NCI-H510A (cell line): ENCODE measurements around the gene TSFM.
"Not testable (repeated sequence)": the region's sequence is repeated elsewhere in the genome, so short reads cannot be mapped to it uniquely, and the experiment has no call there.

ENCODE experiments used
- DNase-seq: peaks from one replicate; lab custom pipeline; 2025; lab: John Stamatoyannopoulos, UW

The TSFM gene

DNA sequence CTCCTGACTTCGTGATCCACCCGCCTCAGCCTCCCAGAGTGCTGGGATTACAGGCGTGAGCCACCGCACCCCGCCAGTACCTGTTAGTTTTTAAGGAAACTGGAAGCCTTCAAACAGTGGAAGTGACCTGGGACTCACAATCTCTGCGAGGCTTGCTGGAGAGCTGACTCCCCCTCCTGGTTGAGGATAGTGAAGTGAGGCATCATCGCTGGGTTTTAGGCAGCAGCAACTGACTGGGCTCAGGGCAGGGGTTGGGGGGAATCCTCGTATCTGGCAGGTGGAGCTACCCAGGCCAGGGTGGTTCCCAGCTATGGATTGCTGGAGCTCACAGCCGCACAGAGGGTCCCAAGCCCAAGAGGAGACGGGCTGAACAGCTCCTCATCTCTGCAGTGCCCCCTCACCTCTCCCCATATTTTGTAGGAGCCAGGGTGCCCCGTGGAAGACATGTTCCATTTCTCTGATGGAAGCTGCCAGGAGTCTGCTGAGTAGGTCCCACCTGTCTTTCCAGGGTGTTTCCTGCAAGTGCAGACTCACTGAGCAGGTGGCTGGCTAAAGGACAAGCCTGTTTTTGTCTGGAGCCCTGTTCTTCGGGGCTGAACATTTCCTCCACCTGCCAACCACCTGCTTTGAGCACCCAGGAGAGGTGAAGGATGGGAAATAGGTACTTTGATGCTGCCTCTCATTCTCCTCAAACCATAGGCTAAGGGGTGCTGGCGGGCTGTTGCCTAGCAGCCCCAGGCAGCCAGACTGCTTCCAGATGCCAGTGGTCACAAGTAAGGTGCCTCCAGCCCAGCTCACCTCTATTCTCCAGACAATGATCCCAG is 32.8 kb downstream of the TSFM start:
- DNase-seq: peak; percentile 95

DNA sequence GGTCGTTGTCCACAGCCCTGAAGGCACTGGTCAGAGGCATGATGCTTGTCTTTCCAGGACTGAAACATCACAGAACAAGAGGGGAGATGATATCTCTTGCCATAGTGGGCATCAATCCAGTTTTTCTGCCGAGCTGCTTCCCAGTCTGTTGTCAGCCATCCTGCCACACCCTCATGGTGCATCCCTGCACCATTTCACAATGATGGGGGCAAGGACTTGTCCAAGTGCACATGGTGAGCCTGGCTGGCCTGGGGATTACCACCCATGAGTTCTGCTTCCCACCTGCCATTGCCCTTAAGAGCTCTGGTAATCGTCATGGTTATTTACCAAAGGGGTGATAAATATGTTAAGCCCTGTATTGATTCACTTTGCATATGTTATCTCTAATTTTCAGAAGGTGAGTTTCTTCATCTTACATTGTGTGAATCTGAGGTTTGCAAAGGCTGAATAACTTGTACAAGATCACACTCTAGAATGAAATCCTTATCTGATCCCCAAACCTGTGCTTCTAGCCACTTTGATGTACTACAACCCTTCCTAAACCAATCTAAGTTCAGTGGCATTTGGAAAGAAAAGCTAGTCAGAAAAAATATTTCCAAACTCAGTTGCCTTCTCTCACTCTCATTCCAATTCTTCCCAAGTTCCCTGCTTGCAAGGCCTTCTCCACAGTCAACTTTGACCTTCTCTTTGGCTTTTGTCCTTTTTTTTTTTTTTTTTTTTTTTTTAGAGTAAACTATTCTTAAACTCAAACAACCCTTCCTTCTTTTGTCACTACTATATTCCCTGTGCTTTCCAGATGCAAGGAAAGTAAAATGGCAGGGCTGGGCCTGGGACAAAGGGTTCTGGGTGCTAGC is 33.6 kb downstream of the TSFM start:
- DNase-seq: peak; percentile 37

DNA sequence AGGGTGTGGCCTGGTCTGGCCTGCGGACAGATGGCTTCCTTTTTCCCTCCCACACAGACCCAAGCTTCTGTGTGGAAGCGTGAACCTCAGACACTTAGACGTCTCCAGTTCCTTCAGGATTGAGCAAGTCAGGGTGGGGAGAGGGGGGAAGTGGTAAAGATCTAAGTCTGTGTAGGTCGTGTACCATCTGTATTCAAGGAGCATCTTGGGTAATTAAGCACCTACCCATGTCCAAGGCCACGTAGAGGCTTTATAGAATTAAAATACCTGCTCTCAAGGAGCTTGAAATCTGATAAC is 34.2 kb downstream of the TSFM start:
- DNase-seq: no peak

DNA sequence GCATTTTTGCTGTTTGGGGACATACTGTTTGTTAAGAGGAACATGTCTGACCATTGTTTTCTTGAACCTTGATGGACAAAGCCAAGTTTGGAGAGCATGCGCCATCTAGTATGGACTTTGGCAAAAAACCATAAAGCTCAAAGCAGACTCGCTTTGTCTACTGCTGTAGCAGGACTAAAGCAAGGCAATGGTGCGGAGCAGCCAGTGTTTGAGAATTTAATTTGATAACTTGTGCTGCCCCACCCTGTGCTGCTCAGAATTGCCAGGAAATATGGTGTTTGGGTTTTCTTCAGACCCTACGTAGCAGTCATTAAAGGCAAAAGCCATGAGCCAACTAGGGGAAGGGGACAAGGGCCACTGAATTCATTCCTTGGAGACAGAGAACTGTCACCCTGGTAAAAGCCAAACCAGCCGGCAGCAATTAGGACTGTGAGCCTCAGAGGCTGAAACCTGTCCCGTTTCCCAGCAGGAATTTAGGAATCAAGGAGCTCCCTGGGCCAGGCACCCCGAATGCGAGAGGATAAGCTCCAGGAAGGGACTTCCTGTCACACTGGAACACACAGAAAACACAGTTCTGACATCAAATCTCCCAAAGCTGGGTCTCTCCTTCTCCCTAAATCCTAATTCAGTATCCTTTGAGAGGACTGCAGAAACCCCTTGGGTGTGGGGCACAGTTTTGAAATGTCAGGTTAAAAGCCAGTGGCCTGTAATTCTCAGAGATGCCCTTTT is 34.8 kb downstream of the TSFM start:
- no peak for DNase-seq

DNA sequence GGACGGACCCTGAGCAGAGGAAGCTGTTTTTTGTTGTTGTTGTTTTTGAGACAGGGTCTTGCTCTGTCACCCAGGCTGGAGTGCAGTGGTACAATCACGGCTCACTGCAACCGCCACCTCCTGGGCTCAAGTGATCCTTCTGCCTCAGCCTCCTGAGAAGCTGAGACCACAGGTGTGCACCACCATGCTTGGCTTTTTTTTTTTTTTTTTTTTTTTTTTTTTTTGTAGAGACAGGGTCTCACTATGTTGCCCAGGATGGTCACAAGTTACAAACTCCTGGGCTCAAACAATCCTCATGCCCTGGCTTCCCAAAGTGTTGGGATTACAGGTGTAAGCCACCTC is 35.4 kb downstream of the TSFM start:
- DNase-seq: not testable (repeated sequence)

DNA sequence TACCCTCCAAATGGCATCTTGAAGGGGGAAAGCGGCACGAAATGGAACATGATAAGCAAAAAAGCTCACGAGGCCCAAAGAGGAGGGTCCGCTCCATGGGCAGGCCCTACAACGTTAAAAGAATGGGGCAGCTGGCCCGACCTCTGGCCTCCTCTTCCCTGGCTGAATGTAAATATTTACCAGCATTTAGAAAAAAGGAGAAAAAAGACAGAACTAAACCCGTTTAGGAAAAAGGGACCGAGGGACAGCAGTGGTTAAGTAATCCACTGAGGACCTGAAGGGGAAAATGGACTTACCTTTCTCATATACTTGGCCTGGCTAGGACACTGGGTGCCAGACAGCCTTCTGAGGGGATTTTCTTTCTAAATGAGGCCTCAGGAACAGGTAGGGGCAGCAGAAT is 37.5 kb downstream of the TSFM start:
- not testable (repeated sequence) for DNase-seq

DNA sequence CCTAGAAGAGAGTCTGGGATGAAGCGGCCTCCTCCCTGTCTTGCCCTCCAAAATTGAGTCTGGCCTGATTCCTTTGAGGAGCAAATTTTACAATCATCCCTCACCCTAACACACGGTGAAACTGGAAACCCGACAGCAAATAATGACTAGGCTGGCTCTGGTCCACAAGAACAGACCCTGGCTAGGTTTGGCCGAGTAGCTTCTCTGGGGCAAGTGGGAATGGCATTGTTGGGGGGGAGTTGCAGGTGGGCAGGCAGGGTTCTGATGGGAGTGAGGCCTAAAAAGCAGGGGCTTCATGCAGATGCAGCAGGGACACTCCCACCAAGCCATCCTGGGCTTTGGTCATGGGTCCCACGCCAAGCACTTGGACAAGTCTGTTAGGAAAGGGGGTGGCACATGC is 38.4 kb downstream of the TSFM start:
- DNase-seq: not testable (repeated sequence)

DNA sequence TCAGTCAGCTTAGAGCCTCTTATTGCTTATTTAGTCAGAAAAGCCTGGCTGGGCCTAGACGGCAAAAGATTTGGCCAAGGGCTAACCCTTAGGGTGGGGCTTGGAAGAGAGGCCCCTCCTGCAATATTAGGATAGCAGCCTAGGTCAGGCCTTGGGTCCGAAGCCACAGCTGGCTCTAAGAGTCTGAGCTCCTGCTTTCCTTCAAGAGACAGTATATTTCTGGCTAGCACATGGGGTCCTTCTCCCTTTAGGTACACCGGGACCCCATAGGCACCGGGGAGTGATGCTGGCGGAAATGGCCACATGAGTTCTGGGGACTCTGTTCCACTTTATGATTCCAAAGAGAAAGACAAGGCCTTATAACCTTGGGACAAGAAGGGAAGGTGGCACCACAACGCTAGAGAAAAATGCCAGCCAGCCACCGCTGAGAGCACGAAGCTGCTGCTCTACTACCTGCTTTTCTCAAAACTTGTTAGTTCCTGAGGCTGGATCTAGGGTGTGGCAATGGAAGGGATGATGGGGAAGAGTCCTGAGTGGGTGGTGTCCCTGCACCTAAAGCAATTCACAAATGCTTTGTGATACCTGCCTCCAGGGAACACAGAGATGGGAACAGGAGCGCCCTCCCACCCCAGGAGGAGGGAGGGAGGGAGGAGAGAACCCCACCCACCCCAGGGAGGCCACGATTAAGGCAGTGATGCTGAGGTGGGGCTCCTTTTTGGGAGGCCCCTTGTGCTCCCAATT is 39.1 kb downstream of the TSFM start:
- no peak for DNase-seq

DNA sequence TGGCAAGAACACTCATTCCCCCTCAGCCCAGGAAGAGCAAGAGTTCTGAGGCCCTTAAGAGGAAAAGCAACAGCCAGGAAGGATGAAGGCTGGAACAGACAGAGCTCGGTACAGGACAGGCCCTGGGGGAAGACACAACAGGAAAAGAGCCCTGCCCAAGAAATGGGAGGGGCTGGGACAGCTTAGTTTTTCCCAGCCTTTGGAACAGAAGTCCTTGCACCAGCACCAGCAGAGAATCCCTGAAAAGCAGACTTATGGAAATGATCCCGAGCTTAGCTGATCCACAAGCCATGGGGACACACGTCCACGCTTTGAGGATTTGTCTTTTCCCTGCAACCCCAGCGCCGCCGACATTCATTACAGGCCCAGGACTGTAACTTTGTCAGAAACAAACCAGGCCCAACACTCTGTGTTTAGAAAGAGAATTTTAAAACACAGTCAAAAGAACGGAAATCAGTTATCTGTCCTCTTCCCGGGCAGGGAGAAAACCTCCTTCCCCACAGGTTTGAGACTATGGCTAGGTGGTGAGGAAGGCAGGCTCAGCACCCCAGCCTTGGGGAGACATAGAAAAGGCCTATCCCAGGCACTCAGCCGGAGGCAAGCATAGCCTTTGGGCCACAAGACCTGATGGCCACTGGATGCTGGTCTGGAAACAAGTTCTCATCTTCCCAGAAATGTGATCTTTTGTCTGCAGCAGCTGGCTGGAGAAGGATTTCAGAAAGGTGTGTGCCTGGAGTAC is 40.0 kb downstream of the TSFM start:
- no peak for DNase-seq

DNA sequence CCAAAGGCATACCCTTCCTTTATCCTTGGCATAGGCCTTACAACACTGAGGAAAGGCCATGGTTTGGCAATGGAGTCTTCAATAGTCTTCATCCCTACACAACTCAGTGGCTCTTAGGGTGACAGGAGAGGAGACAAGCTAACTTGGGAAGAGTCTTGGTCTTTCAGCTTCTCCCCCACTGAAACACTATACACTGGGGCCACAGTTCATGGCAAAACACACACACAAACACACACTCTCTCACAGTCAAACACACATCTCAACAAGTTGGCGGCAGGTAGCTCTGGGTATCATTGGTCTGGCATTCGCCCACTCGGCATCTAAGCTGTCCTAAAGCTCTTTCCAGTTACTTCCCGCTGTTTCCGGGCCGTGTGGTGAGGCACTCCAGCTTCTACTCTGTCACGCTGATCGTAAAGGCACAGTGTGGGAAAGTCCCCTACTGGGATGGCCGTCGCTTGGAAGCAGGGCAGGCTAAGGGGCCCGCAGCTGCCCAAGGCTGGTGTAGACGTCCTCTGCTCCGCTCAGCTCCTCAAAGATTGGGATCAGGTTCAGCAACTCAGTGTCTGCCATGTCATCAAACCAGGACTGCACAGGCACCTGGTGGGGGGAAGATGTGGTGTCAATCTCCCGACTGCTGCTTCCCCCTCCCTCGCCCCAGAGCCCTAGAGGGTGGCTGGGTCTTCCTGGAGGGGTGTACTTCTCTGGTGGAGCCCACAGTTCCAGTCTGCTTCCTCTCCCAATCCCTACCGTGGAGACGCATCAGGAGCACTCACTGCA is 40.7 kb downstream of the TSFM start:
- DNase-seq: no peak

DNA sequence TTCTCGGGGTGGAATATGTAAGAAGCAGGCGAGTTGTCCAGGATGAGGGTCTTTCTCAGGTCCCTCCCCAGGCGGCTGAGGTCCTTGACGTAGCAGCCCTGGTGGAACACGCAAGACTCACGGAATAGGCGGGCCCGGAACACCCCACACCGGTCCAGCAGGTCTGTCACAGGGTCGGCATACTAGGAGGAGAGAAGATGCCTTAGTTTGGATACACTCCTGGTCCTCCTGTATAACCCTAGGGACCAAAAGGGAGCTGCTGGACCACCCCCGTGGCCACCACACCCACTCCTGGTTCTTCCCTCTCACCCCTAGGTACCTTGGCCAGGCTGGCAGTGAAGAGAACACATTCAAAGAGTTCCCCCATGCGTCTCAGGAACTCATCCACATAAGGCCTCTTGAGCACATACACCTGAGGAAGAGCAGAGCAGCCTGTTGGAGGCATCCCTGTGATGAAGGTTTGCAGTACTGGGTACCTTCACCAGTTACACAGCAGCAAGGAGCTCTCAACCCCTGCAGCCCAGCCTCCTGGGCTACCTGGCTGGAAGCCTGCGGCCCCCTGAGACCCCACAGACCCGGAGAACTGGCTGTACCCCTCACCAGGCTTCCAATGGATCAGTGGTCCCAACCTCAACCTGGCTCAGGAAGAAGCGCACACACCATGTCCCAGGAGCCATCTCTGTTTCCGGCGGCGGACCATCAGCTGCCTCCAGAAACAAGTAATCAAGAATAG is 41.5 kb downstream of the TSFM start:
- DNase-seq: no peak

DNA sequence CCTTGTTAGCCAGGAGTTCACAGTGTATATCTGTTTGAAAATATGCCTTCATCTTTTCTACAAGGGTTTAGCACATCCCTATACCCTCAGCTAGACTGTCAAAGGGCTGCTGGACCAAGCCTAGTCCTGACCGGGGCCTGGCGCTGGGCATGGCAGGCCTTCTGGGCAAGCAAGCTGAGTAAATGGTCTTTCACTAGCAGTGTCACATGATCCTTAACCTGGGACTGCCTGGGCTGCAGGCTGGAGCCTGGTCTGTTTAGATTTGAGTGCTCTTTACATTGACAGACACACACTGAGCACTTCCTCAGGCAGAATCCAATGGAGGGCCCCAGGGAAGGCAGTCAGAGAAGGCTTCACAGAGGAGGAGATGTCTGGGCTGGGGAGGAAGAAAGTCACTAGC is 42.9 kb downstream of the TSFM start:
- no peak for DNase-seq

DNA sequence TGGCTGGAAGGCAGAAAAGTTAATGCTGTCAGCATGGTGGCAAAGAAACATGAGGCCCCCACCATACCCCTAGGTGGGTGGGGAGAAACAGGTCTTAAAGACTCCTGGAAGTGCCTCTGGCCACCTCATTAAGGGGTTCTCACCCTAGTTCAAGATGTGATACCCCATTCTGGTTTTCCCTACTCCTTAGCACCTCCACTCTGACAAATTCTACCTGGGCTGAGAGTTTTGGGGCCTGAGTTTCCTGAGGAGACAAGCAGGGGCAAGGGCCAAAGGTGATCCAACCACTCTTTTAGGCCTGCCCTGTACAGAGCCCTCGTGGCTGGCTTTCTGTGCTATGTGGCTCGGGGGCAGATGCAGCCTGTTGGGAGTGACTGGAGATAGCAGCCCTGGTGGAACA is 43.8 kb downstream of the TSFM start:
- no peak for DNase-seq

DNA sequence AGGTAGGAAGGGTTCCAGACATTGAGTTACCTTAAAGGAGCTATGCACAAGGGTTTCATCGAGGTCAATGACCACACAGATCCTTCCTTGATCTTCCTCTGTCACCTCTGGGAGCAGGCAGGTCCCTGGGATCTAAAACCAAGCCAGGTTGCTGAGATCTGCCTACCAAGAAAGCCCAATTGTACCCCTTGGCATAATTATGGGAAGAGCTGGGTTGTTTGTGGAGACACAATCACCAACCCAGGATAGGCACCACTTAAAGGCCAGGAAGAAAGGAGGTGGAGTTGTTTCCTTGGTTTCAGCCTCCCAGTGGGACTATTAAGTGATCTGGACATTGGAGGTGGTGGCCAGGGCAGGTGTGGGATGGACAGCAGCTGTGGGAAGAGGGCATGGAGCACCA is 44.4 kb downstream of the TSFM start:
- DNase-seq: no peak

DNA sequence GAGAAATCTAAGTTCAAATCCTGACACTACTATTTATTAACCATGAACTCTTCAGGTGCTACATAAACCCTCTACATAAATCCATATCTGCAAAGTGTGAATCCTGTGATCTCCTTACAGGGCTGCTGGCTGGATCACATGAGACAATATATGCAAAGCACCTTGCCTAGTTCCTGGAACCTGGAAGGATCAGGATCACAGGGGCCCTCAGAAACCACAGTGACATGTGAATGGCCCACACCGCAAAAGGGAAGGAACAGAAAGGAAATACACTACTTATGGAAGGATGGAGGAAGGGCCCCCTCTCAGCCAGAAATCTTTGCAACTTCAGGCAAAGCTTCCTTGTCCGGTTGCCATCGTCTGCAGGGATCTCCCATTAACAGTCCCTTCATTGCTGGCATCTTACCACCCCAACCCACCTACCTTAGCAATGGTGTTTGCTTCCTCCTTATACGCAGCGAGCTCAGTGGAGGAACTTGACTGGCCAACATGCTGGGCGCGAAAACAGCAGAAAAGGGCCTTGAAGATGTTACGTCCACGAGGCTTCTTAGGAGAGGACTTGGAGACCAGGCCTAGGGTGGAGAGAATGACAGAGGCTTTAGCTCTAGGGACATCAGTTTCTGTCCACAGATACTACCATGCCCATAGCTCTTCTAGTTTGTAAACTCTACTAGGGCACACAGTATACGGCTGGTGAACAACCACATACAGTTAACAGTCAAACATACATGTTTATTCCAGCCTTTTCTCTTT is 46.6 kb downstream of the TSFM start:
- no peak for DNase-seq

DNA sequence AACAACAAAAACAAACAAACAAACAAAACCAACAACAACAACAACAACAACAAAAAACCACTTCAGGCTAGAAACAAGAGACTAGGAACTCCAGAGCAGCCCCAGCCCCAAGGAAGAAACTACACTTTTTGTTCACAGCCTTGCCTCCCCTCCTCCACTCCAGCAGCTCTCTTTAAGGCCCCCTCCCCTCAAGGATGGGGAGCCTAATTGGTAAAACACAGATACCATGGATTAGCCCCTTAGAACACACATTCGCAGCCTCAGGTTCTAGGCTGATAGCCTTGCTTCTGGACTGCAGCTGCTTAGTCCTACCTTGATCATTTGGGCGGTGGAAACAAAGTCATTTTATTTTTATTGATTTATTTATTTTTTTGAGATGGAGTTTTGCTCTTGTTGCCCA is 47.8 kb downstream of the TSFM start:
- DNase-seq: no peak

DNA sequence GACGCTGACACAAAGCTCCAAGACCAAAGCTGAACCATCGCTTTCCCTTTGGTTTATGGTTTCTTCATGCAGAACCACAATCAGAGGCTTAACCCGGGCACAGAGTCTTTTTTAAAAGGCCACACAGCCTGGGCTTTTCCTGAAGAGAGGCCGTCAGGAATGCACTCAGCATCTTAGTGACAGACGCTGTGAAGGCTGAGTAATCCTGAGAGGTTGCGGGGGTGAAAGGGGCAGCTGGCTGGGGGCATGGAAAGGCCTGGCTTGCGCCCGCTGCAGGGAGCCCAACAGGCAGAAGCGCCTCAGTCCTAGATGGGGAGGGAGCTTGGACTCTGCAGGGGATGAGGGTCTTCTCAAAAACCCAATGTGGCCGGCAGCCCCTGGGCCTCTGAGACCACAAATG is 50.4 kb downstream of the TSFM start:
- no peak for DNase-seq

DNA sequence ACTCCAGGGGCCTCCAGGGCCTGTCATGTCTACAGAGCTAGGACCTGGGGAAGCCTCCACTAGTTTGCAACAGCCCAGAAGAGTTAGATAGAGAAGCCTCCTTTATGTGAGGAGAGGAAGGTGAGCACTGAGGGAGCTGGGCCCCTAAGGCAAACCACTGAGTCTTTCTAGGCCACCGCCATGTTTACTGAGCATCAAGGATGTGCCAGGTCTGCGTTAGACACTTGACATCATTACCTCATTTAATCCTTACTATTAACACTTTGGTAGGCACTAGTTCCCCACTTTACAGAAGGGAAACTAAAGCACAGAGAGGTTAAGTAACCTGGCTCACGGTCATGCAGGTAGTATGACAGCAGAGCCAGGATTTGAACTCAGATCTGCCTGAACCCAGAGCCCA is 51.1 kb downstream of the TSFM start:
- no peak for DNase-seq
